BE2C (cell line): Measurements from ENCODE around the gene RNF181.

Source experiments
- DNase-seq: peaks from one replicate; pipeline ENCODE4 v3.0.0-alpha.2; 2020
- H3K27me3 ChIP-seq: fragments of 250-450 bp; sonication (Bioruptor Pico); 2 replicates; pipeline ENCODE4 v1.5.1; 2020; ENCODE audit warnings: mild to moderate bottlenecking
- H3K36me3 ChIP-seq: fragments of 250-450 bp; sonication (Bioruptor Pico); 2 replicates; pipeline ENCODE4 v1.5.1; 2020; ENCODE audit warnings: mild to moderate bottlenecking
- H3K4me1 ChIP-seq: fragments of 250-450 bp; sonication (Bioruptor Pico); 2 replicates; pipeline ENCODE4 v1.5.1; 2020
- H3K4me3 ChIP-seq: 2 replicates; pipeline ENCODE4 v1.5.1; 2011; ENCODE audit warnings: low read depth, low read length
- H3K9me3 ChIP-seq: fragments of 250-450 bp; sonication (Bioruptor Pico); 2 replicates; pipeline ENCODE4 v1.5.1; 2020
- TF ChIP-seq, protein P1 (sequence below): IDR thresholded peaks from 2 replicates; pipeline ENCODE4 v1.5.1; 2012; ENCODE audit warnings: mild to moderate bottlenecking, low read depth, low read length

The RNF181 gene

DNA sequence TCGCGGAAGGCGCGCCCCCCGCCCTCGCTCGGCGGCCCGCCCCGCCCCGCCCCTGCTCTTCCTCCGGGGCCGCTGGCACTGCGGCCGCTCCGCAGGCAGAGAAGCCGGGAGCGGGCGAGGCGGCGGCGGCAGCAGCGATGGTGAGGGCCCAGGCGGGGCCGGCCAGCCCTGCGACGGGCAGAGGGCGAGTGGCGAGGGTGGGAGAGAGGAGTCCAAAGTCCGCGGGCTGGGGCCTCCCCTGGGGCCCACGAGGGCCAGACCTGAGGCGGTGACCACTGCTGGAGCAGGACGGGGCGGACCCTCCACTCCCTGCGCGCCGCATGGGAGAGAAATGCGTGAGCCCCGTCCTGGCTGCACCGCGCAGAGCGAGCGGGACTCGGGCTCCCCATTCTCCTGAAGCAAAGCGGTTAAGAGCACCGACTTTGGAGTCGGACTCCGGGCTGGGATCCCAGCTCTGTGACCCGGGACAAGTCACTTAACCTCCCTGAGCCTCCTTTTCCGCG, 11.1 kb upstream of the RNF181 start, which contains the start of gene VAMP5:
Gene VAMP5, plus strand, starts transcription at position 78 of the 503 bp plus-strand sequence. Its CDS starts 60 bp downstream, at position 138.
- H3K36me3 ChIP-seq: no peaks in the 10 kb centered on the region
- H3K27me3 ChIP-seq: no peaks in the 10 kb centered on the region
- H3K4me3 ChIP-seq: peak within 1 kb of the TSS; percentile 37
- TF ChIP-seq, protein P1, sequence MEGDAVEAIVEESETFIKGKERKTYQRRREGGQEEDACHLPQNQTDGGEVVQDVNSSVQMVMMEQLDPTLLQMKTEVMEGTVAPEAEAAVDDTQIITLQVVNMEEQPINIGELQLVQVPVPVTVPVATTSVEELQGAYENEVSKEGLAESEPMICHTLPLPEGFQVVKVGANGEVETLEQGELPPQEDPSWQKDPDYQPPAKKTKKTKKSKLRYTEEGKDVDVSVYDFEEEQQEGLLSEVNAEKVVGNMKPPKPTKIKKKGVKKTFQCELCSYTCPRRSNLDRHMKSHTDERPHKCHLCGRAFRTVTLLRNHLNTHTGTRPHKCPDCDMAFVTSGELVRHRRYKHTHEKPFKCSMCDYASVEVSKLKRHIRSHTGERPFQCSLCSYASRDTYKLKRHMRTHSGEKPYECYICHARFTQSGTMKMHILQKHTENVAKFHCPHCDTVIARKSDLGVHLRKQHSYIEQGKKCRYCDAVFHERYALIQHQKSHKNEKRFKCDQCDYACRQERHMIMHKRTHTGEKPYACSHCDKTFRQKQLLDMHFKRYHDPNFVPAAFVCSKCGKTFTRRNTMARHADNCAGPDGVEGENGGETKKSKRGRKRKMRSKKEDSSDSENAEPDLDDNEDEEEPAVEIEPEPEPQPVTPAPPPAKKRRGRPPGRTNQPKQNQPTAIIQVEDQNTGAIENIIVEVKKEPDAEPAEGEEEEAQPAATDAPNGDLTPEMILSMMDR: no peak
- no peaks in the 10 kb centered on the region for H3K4me1 ChIP-seq
- no peaks in the 10 kb centered on the region for H3K9me3 ChIP-seq
- peak; percentile 16 for DNase-seq

DNA sequence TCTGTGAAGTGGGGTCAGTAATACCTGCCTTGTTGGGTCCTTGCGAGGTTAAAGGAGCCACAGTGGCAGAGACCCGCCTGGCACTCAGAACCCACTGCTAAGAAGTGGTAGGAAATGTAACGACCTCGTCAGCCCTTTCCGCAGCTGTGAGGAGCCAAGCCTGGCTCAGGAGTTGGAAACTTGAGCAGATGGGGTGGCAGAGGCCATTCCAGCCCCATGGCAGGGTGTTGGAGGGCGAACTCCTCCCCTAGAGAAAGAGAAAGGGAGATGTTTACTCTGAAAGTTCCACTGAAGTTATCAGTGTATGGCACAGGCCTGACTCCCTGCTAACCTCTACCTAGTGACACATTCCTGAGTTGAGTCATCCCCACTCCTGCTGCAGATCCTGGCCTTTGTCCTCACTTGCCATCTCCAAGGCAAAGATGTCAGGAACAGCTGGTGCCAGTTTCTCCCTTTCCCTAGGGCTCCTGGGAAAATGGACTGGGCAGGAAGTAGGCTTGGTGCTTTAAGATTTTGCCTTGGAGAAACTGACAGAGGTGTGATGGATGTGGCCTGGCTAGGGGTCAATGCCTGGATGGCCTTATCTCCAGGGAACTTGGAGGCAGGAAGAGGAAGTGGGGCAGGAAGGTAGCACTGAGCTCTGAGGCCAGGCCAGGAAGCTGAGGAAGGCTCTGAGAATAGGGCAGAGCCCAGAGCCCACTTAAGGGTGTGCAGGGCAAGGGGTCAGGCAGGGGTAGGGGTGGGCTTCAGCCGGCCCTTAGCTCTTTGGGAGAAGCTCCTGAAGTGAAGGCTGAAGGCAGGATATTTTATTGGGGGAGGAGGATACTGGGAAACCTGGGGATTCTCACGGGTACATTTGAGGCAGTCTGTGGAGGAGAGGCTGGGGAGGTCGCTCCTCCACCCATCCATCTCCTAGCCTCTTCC, 10.4 kb upstream of the RNF181 start:
- Histone ChIP-seq H3K9me3 (no peaks in the 10 kb centered on the region), H3K4me1 (no peaks in the 10 kb centered on the region), H3K36me3 (no peaks in the 10 kb centered on the region), H3K27me3 (no peaks in the 10 kb centered on the region), H3K4me3 (no peak overlapping the region)
- TF ChIP-seq, protein P1: no peak
- DNase-seq: no peak

DNA sequence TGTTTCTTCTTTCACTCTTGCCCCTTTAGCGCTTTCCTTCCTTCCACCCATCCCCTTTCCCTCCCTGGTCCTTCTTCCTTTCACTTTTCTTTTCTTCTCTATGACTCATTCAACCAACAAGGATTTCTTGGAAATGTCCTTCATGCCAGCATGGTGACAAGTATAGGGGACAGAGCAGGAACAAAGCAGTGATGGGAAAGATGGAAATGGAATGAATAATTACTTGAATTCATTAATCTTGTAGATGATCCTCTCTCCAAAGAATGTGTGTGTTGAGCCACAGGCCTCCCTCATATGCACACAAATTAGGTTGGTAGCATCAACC, 9.8 kb upstream of the RNF181 start:
- Histone ChIP-seq H3K4me3 (no peak overlapping the region), H3K27me3 (no peaks in the 10 kb centered on the region)
- no peak for DNase-seq

DNA sequence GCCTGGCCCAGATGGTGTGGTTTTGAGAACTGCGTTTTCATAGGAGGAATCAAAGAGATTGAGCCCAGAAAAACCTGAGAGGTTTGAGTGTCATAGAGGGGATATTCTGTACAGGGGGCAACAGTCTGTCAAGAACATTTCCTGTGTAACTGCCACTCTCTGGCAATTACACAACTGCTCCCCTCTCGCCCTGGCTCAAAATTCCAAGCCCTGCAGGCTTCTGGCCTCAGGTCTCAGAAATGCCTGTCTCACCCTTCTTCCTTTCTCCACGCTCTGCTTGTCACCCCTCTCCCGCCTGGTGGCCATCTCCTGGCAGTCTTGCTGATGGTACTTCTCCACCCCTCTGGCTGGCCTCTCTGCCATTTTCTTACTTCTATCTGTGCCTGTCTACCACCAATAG, 7.3 kb upstream of the RNF181 start:
- H3K4me3 ChIP-seq: no peak overlapping the region
- no peaks in the 10 kb centered on the region for H3K36me3 ChIP-seq
- no peak for DNase-seq
- no peaks in the 10 kb centered on the region for H3K9me3 ChIP-seq
- H3K27me3 ChIP-seq: no peaks in the 10 kb centered on the region
- no peaks in the 10 kb centered on the region for H3K4me1 ChIP-seq
- TF ChIP-seq, protein P1: no peak

More for the DNA sequence above, 9.8 kb upstream of the RNF181 start:
- TF ChIP-seq, protein P1: no peak
- H3K4me1 ChIP-seq: no peaks in the 10 kb centered on the region
- no peaks in the 10 kb centered on the region for H3K36me3 ChIP-seq
- H3K9me3 ChIP-seq: no peaks in the 10 kb centered on the region

DNA sequence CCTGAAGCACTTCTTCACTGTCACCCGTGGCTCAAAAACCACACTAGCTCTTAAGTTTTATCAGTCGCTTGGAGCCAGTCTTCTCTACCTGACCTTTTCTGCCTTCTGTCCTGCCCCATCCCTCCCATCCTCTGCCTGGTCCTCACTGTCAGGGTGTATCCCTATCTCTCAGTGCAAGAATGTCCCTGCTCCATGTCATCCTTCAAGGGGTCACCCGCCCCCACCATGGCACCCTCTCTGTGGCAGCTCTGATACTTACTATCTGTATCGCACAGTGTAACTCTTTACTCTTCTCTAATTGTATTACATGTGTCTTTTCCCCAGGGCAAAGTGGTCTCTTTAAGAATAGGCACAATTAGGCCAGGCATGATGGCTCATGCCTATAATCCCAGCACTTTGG, 6.9 kb upstream of the RNF181 start:
- no peak for DNase-seq
- TF ChIP-seq, protein P1: no peak
- Histone ChIP-seq H3K27me3 (no peaks in the 10 kb centered on the region), H3K9me3 (no peaks in the 10 kb centered on the region), H3K36me3 (no peaks in the 10 kb centered on the region), H3K4me1 (no peaks in the 10 kb centered on the region), H3K4me3 (no peak overlapping the region)

DNA sequence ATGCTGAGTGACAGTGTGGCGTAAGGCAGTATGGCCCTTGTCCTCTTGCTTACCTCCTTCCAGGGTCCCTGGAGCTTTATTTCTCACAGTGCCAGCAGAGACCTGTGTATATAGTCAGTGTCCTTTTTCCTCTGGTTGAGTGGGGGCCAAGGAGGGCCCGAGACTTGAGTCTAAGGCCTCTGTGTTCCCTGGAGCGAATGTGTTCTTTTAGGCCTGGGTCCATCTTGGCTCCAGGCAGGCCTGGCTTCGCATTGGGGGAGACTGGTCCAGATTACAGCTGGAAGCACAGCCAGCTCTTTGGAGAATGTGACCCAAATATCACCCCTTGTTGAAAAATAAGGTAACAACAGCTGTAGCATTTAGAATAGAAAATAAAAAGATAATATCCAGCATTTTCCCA, 6.4 kb upstream of the RNF181 start:
- TF ChIP-seq, protein P1: no peak
- Histone ChIP-seq H3K36me3 (no peaks in the 10 kb centered on the region), H3K4me3 (no peak overlapping the region), H3K4me1 (no peaks in the 10 kb centered on the region), H3K27me3 (no peaks in the 10 kb centered on the region), H3K9me3 (no peaks in the 10 kb centered on the region)
- no peak for DNase-seq
